Breast epithelium (tissue), 4 donors: ENCODE data around the gene PRDM11. TPM values are rescaled to one million over a fixed set of nuclear protein-coding genes. Genes with fewer than 3 reads are reported as not detected.

Source experiments
- DNase-seq, 2 donors: peaks; one replicate each; pipeline ENCODE4 v3.0.0-alpha.2; 2019; ENCODE audit warnings: low spot score in 2 of 2
- H3K27ac ChIP-seq, 2 donors: fragments of 200-600 bp; sonication (generic) in 1 of 2; one replicate each; pipeline ENCODE4 v1.5.1; 2016 to 2019; ENCODE audit warnings: mild to moderate bottlenecking in 1 of 2
- H3K27me3 ChIP-seq, 2 donors: fragments of 200-600 bp; sonication (generic) in 1 of 2; one replicate each; pipeline versions ENCODE4 v1.5.1 to v1.6.0; 2017 to 2019; ENCODE audit warnings: control low read depth in 1 of 2, mild to moderate bottlenecking in 1 of 2
- H3K36me3 ChIP-seq: fragments of 200-600 bp; one replicate; pipeline ENCODE4 v1.5.1; 2019
- H3K4me1 ChIP-seq, 2 donors: fragments of 200-600 bp; sonication (generic); one replicate each; pipeline ENCODE4 v1.5.1; 2016 to 2019; ENCODE audit warnings: control low read depth in 1 of 2
- H3K4me3 ChIP-seq, 3 donors: fragments of 200-600 bp; sonication (generic); 1 replicate in 2 of 3; 2 replicates in 1 of 3; pipeline ENCODE4 v1.5.1; 2016 to 2019; ENCODE audit warnings: mild to moderate bottlenecking in 3 of 3, moderate library complexity in 2 of 3
- H3K9me3 ChIP-seq, 2 donors: fragments of 200-600 bp; sonication (generic) in 1 of 2; one replicate each; pipeline ENCODE4 v1.5.1; 2016 to 2019; ENCODE audit warnings: control low read depth in 1 of 2
- POLR2A ChIP-seq: fragments of 450-650 bp; IDR thresholded peaks from one replicate; pipeline ENCODE4 v1.6.1; 2016; ENCODE audit warnings: antibody characterized with exemption, mild to moderate bottlenecking, moderate library complexity
- POLR2AphosphoS5 ChIP-seq, 3 donors: sonication (generic); formaldehyde crosslinking; IDR thresholded peaks; one replicate each; pipeline ENCODE4 v1.6.1; 2017; ENCODE audit warnings: antibody characterized with exemption in 3 of 3
- intact Hi-C: fragments of 100-400 bp; cut with DNase I; formaldehyde crosslinking; loops from one replicate; pipeline ENCODE4 v1.15.1; 2023; ENCODE audit warnings: low total_unique reads
- total RNA-seq, 3 donors: library from RNA; depleted of rRNA; stranded (reverse); fragments of >200 nt; gene quantifications; one replicate each; pipeline ENCODE4 v1.1.0, GENCODE V29; 2016
- TF ChIP-seq, protein P1 (sequence below), 3 donors: fragments of 450-650 bp; IDR thresholded peaks; one replicate each; pipeline ENCODE4 v1.5.1; 2016 to 2017; ENCODE audit warnings: antibody characterized with exemption in 3 of 3, mild to moderate bottlenecking in 3 of 3, moderate library complexity in 3 of 3

PRDM11 gene
- total RNA-seq, 3 donors from 2014 or later: 6.9 to 10.9 (median 10.8) TPM

DNA sequence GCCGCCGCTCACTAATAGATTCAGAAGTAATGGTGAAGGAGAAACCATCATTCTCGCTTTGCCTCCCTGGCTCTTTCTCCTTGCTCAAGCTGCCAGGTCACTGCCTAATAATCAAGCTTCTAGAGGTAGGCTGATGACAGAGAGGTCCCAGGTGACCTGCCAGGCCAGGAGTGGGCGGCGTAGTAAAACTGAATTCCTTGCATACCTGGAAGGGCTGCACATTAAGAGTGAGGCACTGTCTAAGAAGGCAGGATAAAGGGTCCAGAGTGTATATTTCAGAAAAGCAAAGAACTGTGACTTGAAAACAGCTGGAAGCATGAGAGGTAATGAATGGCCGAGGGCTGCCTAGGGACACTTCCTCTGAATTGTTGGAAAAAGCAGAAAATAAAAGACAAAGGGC, 135.6 kb downstream of the PRDM11 start:
- peaks cover 0 to 24% of the 10 kb centered on the region in 2 donors for H3K27me3 ChIP-seq
- H3K4me3 ChIP-seq: no peak overlapping the region
- H3K4me1 ChIP-seq: no peaks in the 10 kb centered on the region
- no peak overlapping the region for H3K27ac ChIP-seq
- H3K36me3 ChIP-seq: no peaks in the 10 kb centered on the region
- intact Hi-C loops: no loop called here
- DNase-seq: peak in 1 of 2 donors; percentile 40
- no peaks in the 10 kb centered on the region for H3K9me3 ChIP-seq
- TF ChIP-seq POLR2A (no peak), POLR2AphosphoS5 (IDR thresholded peaks at IDR 0.05) (no peak)
- TF ChIP-seq, protein P1, sequence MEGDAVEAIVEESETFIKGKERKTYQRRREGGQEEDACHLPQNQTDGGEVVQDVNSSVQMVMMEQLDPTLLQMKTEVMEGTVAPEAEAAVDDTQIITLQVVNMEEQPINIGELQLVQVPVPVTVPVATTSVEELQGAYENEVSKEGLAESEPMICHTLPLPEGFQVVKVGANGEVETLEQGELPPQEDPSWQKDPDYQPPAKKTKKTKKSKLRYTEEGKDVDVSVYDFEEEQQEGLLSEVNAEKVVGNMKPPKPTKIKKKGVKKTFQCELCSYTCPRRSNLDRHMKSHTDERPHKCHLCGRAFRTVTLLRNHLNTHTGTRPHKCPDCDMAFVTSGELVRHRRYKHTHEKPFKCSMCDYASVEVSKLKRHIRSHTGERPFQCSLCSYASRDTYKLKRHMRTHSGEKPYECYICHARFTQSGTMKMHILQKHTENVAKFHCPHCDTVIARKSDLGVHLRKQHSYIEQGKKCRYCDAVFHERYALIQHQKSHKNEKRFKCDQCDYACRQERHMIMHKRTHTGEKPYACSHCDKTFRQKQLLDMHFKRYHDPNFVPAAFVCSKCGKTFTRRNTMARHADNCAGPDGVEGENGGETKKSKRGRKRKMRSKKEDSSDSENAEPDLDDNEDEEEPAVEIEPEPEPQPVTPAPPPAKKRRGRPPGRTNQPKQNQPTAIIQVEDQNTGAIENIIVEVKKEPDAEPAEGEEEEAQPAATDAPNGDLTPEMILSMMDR (IDR thresholded peaks at IDR 0.05): no peak

Other genes with a start within 250 kb of the PRDM11 start
- gene TP53I11, start 195.8 kb upstream of the PRDM11 start, total RNA-seq: 10 to 100 TPM; 30.7 to 91.1 (median 75.7) TPM
- under 1 TPM in 2 of 3 donors, not detected in 1; 0.29 to 0.33 TPM for gene SYT13, start 139.7 kb downstream of the PRDM11 start, total RNA-seq